Breast epithelium (tissue), 3 donors: ENCODE results near the gene GNG12.

Experiments
- CTCF ChIP-seq, 3 donors: fragments of 450-650 bp; IDR thresholded peaks; one replicate each; pipeline ENCODE4 v1.5.1; 2016 to 2017; ENCODE audit warnings: antibody characterized with exemption in 3 of 3, mild to moderate bottlenecking in 3 of 3, moderate library complexity in 3 of 3
- POLR2A ChIP-seq: fragments of 450-650 bp; IDR thresholded peaks from one replicate; pipeline ENCODE4 v1.6.1; 2016; ENCODE audit warnings: antibody characterized with exemption, mild to moderate bottlenecking, moderate library complexity
- POLR2AphosphoS5 ChIP-seq, 3 donors: sonication (generic); formaldehyde crosslinking; IDR thresholded peaks; one replicate each; pipeline ENCODE4 v1.6.1; 2017; ENCODE audit warnings: antibody characterized with exemption in 3 of 3

- TF ChIP-seq CTCF (IDR thresholded peaks at IDR 0.05): no peak
- TF ChIP-seq POLR2A: no peak
- TF ChIP-seq POLR2AphosphoS5 (IDR thresholded peaks at IDR 0.05): peak; percentile 53 to 63 (median 56)
Observed at GRCh38 chr1:67735806-67736627, 97.2 kb downstream of the GNG12 start.
